Measurements from ENCODE around the gene ABI1.

- no peak for TF ChIP-seq CTCF (conservative IDR thresholded peaks at IDR 0.05; ENCODE audit: low read length)
- TF ChIP-seq EZH2phosphoT487 (IDR thresholded peaks at IDR 0.05; ENCODE audit: borderline replicate concordance, low read depth, low read length): no peak
These were observed 55.1 kb downstream of the ABI1 start for GRCh38 chr10:26805567-26806245.

Data from OCI-LY7 (cell line).